ENCODE measurements around the gene HOXA9.

GRCh38 chr7:27164045-27164366 lies 1.3 kb downstream of the HOXA9 start:
- TF ChIP-seq CTCF (conservative IDR thresholded peaks at IDR 0.05; ENCODE audit: low read depth, low read length) (no peak), POLR2A (IDR thresholded peaks at IDR 0.05; ENCODE audit: low read depth, low read length) (no peak), CEBPB (IDR thresholded peaks at IDR 0.05; ENCODE audit: low read depth, low read length) (no peak), MXI1 (IDR thresholded peaks at IDR 0.05; ENCODE audit: borderline replicate concordance, low read depth, low read length) (no peak), SMC3 (IDR thresholded peaks at IDR 0.05; ENCODE audit: low read depth, low read length) (no peak), MAFK (IDR thresholded peaks at IDR 0.05; ENCODE audit: low read depth, low read length) (no peak)

Data from IMR-90 (cell line).